CMK (cell line): ENCODE data around the gene TJP1.
"Not testable (repeated sequence)": the region's sequence is repeated elsewhere in the genome, so short reads cannot be mapped to it uniquely, and the experiment has no call there.

Experiments used
- DNase-seq: peaks from one replicate; pipeline ENCODE4 v3.0.0-alpha.2; 2010; ENCODE audit warnings: low read depth

TJP1 gene

GRCh38 chr15:29681166-29681845 lies 141.0 kb downstream of the TJP1 start:
- no peak for DNase-seq

- no peak for DNase-seq
Measured at GRCh38 chr15:29680465-29681165, 141.7 kb downstream of the TJP1 start.

GRCh38 chr15:29678504-29679034 lies 143.7 kb downstream of the TJP1 start:
- no peak for DNase-seq

GRCh38 chr15:29677871-29678461 lies 144.3 kb downstream of the TJP1 start:
- DNase-seq: no peak

GRCh38 chr15:29677455-29677854 lies 144.8 kb downstream of the TJP1 start:
- DNase-seq: no peak

GRCh38 chr15:29676961-29677402 lies 145.3 kb downstream of the TJP1 start:
- DNase-seq: no peak

- DNase-seq: not testable (repeated sequence)
Measured at GRCh38 chr15:29676374-29676960, 145.8 kb downstream of the TJP1 start.

GRCh38 chr15:29675791-29676301 lies 146.4 kb downstream of the TJP1 start:
- no peak for DNase-seq

GRCh38 chr15:29674661-29675533 lies 147.4 kb downstream of the TJP1 start:
- no peak for DNase-seq

- peak; percentile 11 for DNase-seq
Measured at GRCh38 chr15:29672923-29673809, 149.1 kb downstream of the TJP1 start.

- no peak for DNase-seq
Measured at GRCh38 chr15:29672446-29672845, 149.8 kb downstream of the TJP1 start.

- not testable (repeated sequence) for DNase-seq
Measured at GRCh38 chr15:29672046-29672445, 150.2 kb downstream of the TJP1 start.

GRCh38 chr15:29670998-29671981 lies 151.0 kb downstream of the TJP1 start:
- DNase-seq: no peak

- DNase-seq: no peak
Measured at GRCh38 chr15:29670266-29670665, 152.0 kb downstream of the TJP1 start.

- no peak for DNase-seq
Measured at GRCh38 chr15:29669823-29670222, 152.4 kb downstream of the TJP1 start.

- peak; percentile 38 for DNase-seq
Measured at GRCh38 chr15:29668120-29668602, 154.1 kb downstream of the TJP1 start.

- DNase-seq: no peak
Measured at GRCh38 chr15:29666241-29666640, 156.0 kb downstream of the TJP1 start.

- DNase-seq: no peak
Measured at GRCh38 chr15:29665444-29666003, 156.7 kb downstream of the TJP1 start.

- no peak for DNase-seq
Measured at GRCh38 chr15:29664406-29664805, 157.9 kb downstream of the TJP1 start.
